Measurements from ENCODE around the gene TBL3. TPM values are rescaled to one million over a fixed set of nuclear protein-coding genes. Genes with fewer than 3 reads are reported as not detected.

TBL3 gene
- total and polyA plus RNA-seq, 2 of the 8 experiments (the other 6 are each of a cell fraction or from before 2014, with no cell fraction given), result 65.8 to 137 TPM

DNA sequence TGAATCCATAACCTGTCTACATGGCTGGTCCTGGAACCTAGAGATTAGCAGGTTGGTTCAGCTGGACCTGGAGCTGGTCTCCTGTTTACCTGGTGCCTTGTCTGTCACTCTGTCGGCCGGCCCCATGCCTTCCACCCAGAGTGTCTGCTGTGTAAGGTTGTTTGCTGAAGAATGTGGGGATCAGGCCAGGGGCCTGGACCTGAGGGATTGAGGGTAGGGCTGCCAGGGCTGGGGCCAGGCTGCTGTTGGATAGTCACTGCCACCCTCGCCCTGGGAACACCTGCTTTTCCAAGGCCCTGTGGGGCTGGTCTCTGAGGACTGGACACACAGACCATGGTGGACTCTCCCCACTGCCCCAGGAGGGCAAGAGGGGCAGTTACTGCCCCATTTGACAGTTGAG is 56.3 kb downstream of the TBL3 start:
- ChIA-PET POLR2A (ENCODE audit: partially characterized antibody) (interaction anchor here (0.9 to 1.3 kb wide), 7 partner anchors 14 to 144 kb away, joined by 3 to 7 read pairs (median 3); partner anchors contain the start of gene RPS2), CTCF (ENCODE audit: partially characterized antibody) (interaction anchor here (0.8 to 2.1 kb wide), 11 partner anchors 11 to 113 kb away, joined by 3 to 7 read pairs (median 4); no protein-coding TSS in a partner anchor)
- peak overlapping the region in 1 of 2 experiments; percentile 61; a peak in 1 of 4 replicates for H3K4me2 ChIP-seq (ENCODE audit: insufficient read depth in 1 of 2, low read depth in 2 of 2, low read length in 2 of 2)
- H4K91ac ChIP-seq (replicated peaks; ENCODE audit: insufficient read length, low read length), result no peak overlapping the region
- H3K27me3 ChIP-seq (replicated peaks in 1 of 4; ENCODE audit: control insufficient read depth in 3 of 4, extremely low read depth in 1 of 4, insufficient read depth in 3 of 4, low read length in 3 of 4), result peaks cover 0 to 27% (median 21%) of the 10 kb centered on the region in 4 experiments; a peak in 5 of 7 replicates
- H3K9ac ChIP-seq (replicated peaks in 1 of 4; ENCODE audit: extremely low read depth in 1 of 4, low read depth in 3 of 4, low read length in 3 of 4), result no peak overlapping the region
- H3K79me1 ChIP-seq (ENCODE audit: low read depth, low read length), result no peaks in the 10 kb centered on the region
- H3K4me1 ChIP-seq (replicated peaks in 1 of 4; ENCODE audit: control insufficient read depth in 3 of 4, insufficient read depth in 4 of 4, low read length in 3 of 4), result peaks cover 0 to 12% (median 9%) of the 10 kb centered on the region in 4 experiments; a peak in 5 of 7 replicates
- no peak overlapping the region for H3K23ac ChIP-seq (ENCODE audit: insufficient read length)
- no peaks in the 10 kb centered on the region for H3K36me3 ChIP-seq (ENCODE audit: control insufficient read depth in 2 of 4, insufficient read depth in 4 of 4, low read length in 3 of 4)
- H2BK15ac ChIP-seq (ENCODE audit: low read length), result no peak overlapping the region
- 91% methylated on average over 3 of the region's 3 CpGs; no CpG with 5 or more reads in 1 of the 2 experiments for WGBS, 2 experiments (ENCODE audit: extremely low coverage in 1 of 2, insufficient coverage in 1 of 2, insufficient read length in 1 of 2, insufficient replicate concordance in 2 of 2, low coverage in 1 of 2, low lambda C conversion rate in 2 of 2, missing lambda C conversion rate in 1 of 2)
- peaks cover 0 to 9% of the 10 kb centered on the region in 2 experiments for H4K20me1 ChIP-seq (replicated peaks in 1 of 2; ENCODE audit: control insufficient read depth in 1 of 2, insufficient read depth in 2 of 2, low read length in 2 of 2)
- no peaks in the 10 kb centered on the region for H3K9me3 ChIP-seq (ENCODE audit: insufficient read depth in 2 of 2, low read depth in 1 of 2, low read length in 1 of 2)
- no peak overlapping the region for H2BK5ac ChIP-seq (ENCODE audit: low read depth, low read length)
- no peak overlapping the region for H3K14ac ChIP-seq (ENCODE audit: insufficient read length)
- peaks cover 7% of the 10 kb centered on the region; the same call in 1 of the 2 replicates for H3K23me2 ChIP-seq (ENCODE audit: low read depth, low read length)
- no peaks in the 10 kb centered on the region for H3K79me2 ChIP-seq (ENCODE audit: control insufficient read depth in 1 of 2, insufficient read depth in 2 of 2, low read length in 2 of 2)
- H2AFZ ChIP-seq (ENCODE audit: low read length), result no peak overlapping the region
- no peak overlapping the region for H2BK20ac ChIP-seq (ENCODE audit: low read length)
- DNase-seq (ENCODE audit: low read depth in 1 of 2, low spot score in 2 of 2) (no peak), FAIRE-seq (no peak)
- no peak overlapping the region for H3K4me3 ChIP-seq (ENCODE audit: extremely low read depth in 1 of 4, insufficient read depth in 2 of 4, low read depth in 3 of 4, low read length in 4 of 4)
- H4K8ac ChIP-seq (ENCODE audit: extremely low read depth, insufficient read depth, low read length), result peak overlapping the region; percentile 57
- H3K4ac ChIP-seq (replicated peaks; ENCODE audit: insufficient read length, low read depth, low read length), result peak overlapping the region; percentile 22
- H2BK12ac ChIP-seq (ENCODE audit: low read depth, low read length), result no peak overlapping the region
- no peak overlapping the region for H3K56ac ChIP-seq (replicated peaks; ENCODE audit: insufficient read length, low read depth, low read length)
- no peak overlapping the region for H2AK5ac ChIP-seq (ENCODE audit: low read depth, low read length)
- no peak overlapping the region for H3K18ac ChIP-seq (ENCODE audit: extremely low read depth, low read length)
- no peak overlapping the region for H4K5ac ChIP-seq (ENCODE audit: insufficient read length, low read depth, low read length)
- H2BK120ac ChIP-seq (replicated peaks; ENCODE audit: low read depth, low read length), result no peak overlapping the region
- H3K27ac ChIP-seq (ENCODE audit: low read depth, low read length), result no peak overlapping the region
- TF ChIP-seq CEBPB (IDR thresholded peaks at IDR 0.05; ENCODE audit: low read depth, low read length) (no peak), JUN (IDR thresholded peaks at IDR 0.05; ENCODE audit: low read depth, low read length) (no peak), JUND (IDR thresholded peaks at IDR 0.05; ENCODE audit: low read length) (no peak), TCF12 (IDR thresholded peaks at IDR 0.05; ENCODE audit: low read depth, low read length) (no peak), EZH2 (IDR thresholded peaks at IDR 0.05; ENCODE audit: low read depth, low read length, severe bottlenecking) (no peak)
- TF ChIP-seq, protein P1, sequence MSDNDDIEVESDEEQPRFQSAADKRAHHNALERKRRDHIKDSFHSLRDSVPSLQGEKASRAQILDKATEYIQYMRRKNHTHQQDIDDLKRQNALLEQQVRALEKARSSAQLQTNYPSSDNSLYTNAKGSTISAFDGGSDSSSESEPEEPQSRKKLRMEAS (IDR thresholded peaks at IDR 0.05), result no peak

Data from H1 (cell line).